ENCODE measurements around the gene ADAR. TPM values are rescaled to one million over a fixed set of nuclear protein-coding genes. Genes with fewer than 3 reads are reported as not detected.

Gene ADAR
- total RNA-seq, 1 experiment from 2014 or later = 136 TPM

DNA sequence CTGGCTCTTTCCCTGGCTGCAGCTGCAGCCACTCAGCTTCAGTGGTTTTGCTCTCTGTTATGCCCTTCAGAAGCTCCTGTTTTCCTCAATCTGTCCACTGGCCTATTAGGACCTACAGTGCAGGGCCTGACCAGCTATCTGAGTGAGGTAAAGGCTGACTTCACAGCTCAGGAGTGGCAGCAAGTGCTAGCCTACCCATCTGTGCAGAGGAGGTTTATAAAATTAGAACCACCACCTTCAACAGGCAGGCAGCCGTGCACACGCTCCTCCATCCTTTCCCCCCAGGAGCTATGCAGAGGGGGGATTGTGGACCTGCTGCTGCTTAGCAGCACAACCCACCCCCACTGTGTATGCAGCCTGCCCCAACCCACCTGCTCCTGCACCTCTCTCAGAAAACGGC is 8.3 kb downstream of the ADAR start:
- no peak overlapping the region for H3K4me3 ChIP-seq (ENCODE audit: low read length)
- H3K79me2 ChIP-seq (ENCODE audit: low read length) = peaks cover 63% of the 10 kb centered on the region
- H3K36me3 ChIP-seq (ENCODE audit: low read depth, low read length) = peaks cover 64% of the 10 kb centered on the region
- ATAC-seq (no peak), DNase-seq (no peak)
- H4K20me1 ChIP-seq (ENCODE audit: low read length) = peaks cover 20% of the 10 kb centered on the region; the same call in 1 of the 2 replicates
- no TSS peak for BruUV-seq (replicated peaks)
- H3K9me2 ChIP-seq (replicated peaks; ENCODE audit: low read length) = no peaks in the 10 kb centered on the region
- H3K4me2 ChIP-seq (ENCODE audit: low read length) = no peak overlapping the region
- H3K9ac ChIP-seq (ENCODE audit: low read length) = no peak overlapping the region
- H3K4me1 ChIP-seq (ENCODE audit: insufficient read depth, low read length) = peaks cover 7% of the 10 kb centered on the region
- H3K27me3 ChIP-seq (ENCODE audit: low read length) = no peaks in the 10 kb centered on the region
- no peaks in the 10 kb centered on the region for H3F3A ChIP-seq (ENCODE audit: low read length, unreplicated experiment)
- H3K9me3 ChIP-seq (ENCODE audit: low read length) = no peaks in the 10 kb centered on the region
- CTCF ChIA-PET = no interaction called here
- H3K27ac ChIP-seq (ENCODE audit: low read length) = no peak overlapping the region
- intact Hi-C loops (cut with micrococcal nuclease) = no loop called here
- no peak overlapping the region for H2AFZ ChIP-seq (ENCODE audit: low read length)
- POLR2A ChIA-PET (ENCODE audit: unreplicated experiment) = no interaction called here
- TF ChIP-seq, protein P1, sequence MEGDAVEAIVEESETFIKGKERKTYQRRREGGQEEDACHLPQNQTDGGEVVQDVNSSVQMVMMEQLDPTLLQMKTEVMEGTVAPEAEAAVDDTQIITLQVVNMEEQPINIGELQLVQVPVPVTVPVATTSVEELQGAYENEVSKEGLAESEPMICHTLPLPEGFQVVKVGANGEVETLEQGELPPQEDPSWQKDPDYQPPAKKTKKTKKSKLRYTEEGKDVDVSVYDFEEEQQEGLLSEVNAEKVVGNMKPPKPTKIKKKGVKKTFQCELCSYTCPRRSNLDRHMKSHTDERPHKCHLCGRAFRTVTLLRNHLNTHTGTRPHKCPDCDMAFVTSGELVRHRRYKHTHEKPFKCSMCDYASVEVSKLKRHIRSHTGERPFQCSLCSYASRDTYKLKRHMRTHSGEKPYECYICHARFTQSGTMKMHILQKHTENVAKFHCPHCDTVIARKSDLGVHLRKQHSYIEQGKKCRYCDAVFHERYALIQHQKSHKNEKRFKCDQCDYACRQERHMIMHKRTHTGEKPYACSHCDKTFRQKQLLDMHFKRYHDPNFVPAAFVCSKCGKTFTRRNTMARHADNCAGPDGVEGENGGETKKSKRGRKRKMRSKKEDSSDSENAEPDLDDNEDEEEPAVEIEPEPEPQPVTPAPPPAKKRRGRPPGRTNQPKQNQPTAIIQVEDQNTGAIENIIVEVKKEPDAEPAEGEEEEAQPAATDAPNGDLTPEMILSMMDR (conservative IDR thresholded peaks at IDR 0.05; ENCODE audit: low read depth, low read length) = no peak
- TF ChIP-seq EZH2phosphoT487 (IDR thresholded peaks at IDR 0.05; ENCODE audit: borderline replicate concordance, low read length) = no peak
- no peak for TF ChIP-seq EZH2 (IDR thresholded peaks at IDR 0.05; ENCODE audit: low read length, unreplicated experiment)

DNA sequence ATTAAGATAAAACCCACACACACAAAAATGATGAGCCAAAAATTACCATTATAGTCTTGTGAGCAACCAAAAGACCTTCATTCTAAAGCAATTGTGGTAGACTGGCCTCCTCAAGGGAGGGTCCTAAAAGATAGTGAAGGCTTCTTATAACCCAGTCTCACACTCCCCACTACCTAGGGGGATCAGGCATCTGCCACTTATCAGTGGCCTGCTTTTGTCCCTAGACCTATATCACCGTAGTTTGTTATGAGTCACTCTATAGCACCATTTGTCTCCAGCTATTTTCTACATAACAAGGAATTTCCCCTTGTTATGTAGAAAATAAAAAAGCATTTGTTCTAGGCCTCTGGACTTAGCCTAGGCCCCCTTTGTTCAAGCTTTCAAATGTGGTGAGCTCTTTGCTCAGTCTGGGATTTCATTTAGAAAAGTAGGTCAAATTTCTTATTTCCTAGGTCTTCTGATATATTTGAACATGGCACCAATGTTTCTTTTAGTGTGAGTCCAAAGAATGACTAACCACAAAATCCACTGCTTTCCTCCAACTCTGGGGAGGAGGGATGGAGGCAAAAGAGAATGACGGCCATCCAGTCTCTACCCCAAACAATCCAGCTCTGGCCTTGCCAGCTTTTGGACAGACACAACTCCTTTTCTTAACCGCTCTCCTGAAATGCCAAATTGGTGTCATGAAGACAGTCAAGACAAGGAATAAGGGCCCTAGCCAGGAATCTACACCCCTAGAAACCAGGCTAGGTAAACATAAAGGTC is 8.9 kb downstream of the ADAR start:
- Histone ChIP-seq H3F3A (ENCODE audit: low read length, unreplicated experiment) (no peaks in the 10 kb centered on the region), H3K4me3 (ENCODE audit: low read length) (no peak overlapping the region), H3K27ac (ENCODE audit: low read length) (no peak overlapping the region), H3K9me2 (replicated peaks; ENCODE audit: low read length) (no peaks in the 10 kb centered on the region), H3K36me3 (ENCODE audit: low read depth, low read length) (peaks cover 70% of the 10 kb centered on the region), H3K4me2 (ENCODE audit: low read length) (no peak overlapping the region), H3K9ac (ENCODE audit: low read length) (no peak overlapping the region), H3K79me2 (ENCODE audit: low read length) (peaks cover 60% of the 10 kb centered on the region), H3K27me3 (ENCODE audit: low read length) (no peaks in the 10 kb centered on the region), H3K4me1 (ENCODE audit: insufficient read depth, low read length) (peaks cover 7% of the 10 kb centered on the region), H3K9me3 (ENCODE audit: low read length) (no peaks in the 10 kb centered on the region), H2AFZ (ENCODE audit: low read length) (no peak overlapping the region), H4K20me1 (ENCODE audit: low read length) (peaks cover 19% of the 10 kb centered on the region; the same call in 1 of the 2 replicates)
- ATAC-seq (no peak), DNase-seq (no peak)
- CTCF ChIA-PET = no interaction called here
- TF ChIP-seq EZH2phosphoT487 (IDR thresholded peaks at IDR 0.05; ENCODE audit: borderline replicate concordance, low read length) = no peak
- TF ChIP-seq, protein P1 (conservative IDR thresholded peaks at IDR 0.05; ENCODE audit: low read depth, low read length) = no peak
- TF ChIP-seq EZH2 (IDR thresholded peaks at IDR 0.05; ENCODE audit: low read length, unreplicated experiment) = no peak
- intact Hi-C loops (cut with micrococcal nuclease) = no loop called here
- POLR2A ChIA-PET (ENCODE audit: unreplicated experiment) = no interaction called here
- BruUV-seq (replicated peaks) = no TSS peak

DNA sequence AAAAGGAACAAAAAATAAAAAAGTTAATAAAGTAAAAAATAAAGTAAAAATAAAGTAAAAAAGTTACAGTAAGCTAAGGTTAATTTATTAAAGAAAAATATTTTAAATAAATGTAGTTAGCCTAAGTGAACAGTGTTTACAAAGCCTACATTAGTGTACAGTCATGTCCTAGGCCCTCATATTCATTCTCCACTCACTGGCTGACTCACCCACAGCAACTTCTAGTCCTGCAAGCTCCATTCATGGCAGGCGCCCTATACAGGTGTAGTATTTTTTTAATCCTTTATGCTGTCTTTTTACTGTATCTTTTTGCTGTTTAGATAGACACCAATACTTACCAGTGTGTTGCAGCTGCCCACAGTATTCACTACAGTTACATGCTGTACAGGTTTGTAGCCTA is 12.4 kb downstream of the ADAR start:
- peaks cover 74% of the 10 kb centered on the region for H3K36me3 ChIP-seq (ENCODE audit: low read depth, low read length)

More for the DNA sequence above, 12.4 kb downstream of the ADAR start:
- DNase-seq (peak; percentile 78), ATAC-seq (peak; percentile 99)
- no TSS peak for BruUV-seq (replicated peaks)
- CTCF ChIA-PET = interaction anchor here (0.9 kb wide), 1 partner anchor 36 kb away, joined by 6 read pairs; no protein-coding TSS in a partner anchor
- H3F3A ChIP-seq (ENCODE audit: low read length, unreplicated experiment) = no peaks in the 10 kb centered on the region
- H3K4me2 ChIP-seq (ENCODE audit: low read length) = no peak overlapping the region
- H3K79me2 ChIP-seq (ENCODE audit: low read length) = peaks cover 26% of the 10 kb centered on the region
- no peak overlapping the region for H3K27ac ChIP-seq (ENCODE audit: low read length)
- H2AFZ ChIP-seq (ENCODE audit: low read length) = no peak overlapping the region
- no peaks in the 10 kb centered on the region for H3K9me3 ChIP-seq (ENCODE audit: low read length)
- peaks cover 14% of the 10 kb centered on the region; the same call in 1 of the 2 replicates for H4K20me1 ChIP-seq (ENCODE audit: low read length)
- H3K9ac ChIP-seq (ENCODE audit: low read length) = no peak overlapping the region
- H3K4me1 ChIP-seq (ENCODE audit: insufficient read depth, low read length) = peaks cover 7% of the 10 kb centered on the region
- no peaks in the 10 kb centered on the region for H3K27me3 ChIP-seq (ENCODE audit: low read length)
- no peaks in the 10 kb centered on the region for H3K9me2 ChIP-seq (replicated peaks; ENCODE audit: low read length)
- H3K4me3 ChIP-seq (ENCODE audit: low read length) = no peak overlapping the region
- TF ChIP-seq, protein P1 (conservative IDR thresholded peaks at IDR 0.05; ENCODE audit: low read depth, low read length) = no peak
- TF ChIP-seq EZH2phosphoT487 (IDR thresholded peaks at IDR 0.05; ENCODE audit: borderline replicate concordance, low read length) = no peak
- TF ChIP-seq EZH2 (IDR thresholded peaks at IDR 0.05; ENCODE audit: low read length, unreplicated experiment) = no peak
- POLR2A ChIA-PET (ENCODE audit: unreplicated experiment) = interaction anchor here (0.6 to 0.7 kb wide), 3 partner anchors 120 to 1384 kb away, joined by 3 to 7 read pairs (median 4); no protein-coding TSS in a partner anchor
- intact Hi-C loops (cut with micrococcal nuclease) = no loop called here

All from PC-3 (cell line).